NB4 (cell line): ENCODE data around the gene ZNF134.

Experiments used
- CTCF ChIP-seq: IDR thresholded peaks from one replicate; pipeline ENCODE4 v1.5.1; 2012; ENCODE audit warnings: low read depth, low read length
- MAX ChIP-seq: IDR thresholded peaks from 2 replicates; pipeline ENCODE4 v1.6.1; 2011; ENCODE audit warnings: low read depth, low read length
- POLR2A ChIP-seq: IDR thresholded peaks from 2 replicates; pipeline ENCODE4 v1.6.1; 2011; ENCODE audit warnings: mild to moderate bottlenecking; ENCODE audit not compliant: insufficient read length; ENCODE audit errors: extremely low read depth

- no peak for TF ChIP-seq CTCF
- TF ChIP-seq POLR2A, result no peak
- TF ChIP-seq MAX, result no peak
Observed at GRCh38 chr19:57671124-57671895, 57.3 kb downstream of the ZNF134 start.
